ENCODE measurements around the gene MFSD6. TPM values are rescaled to one million over a fixed set of nuclear protein-coding genes. Genes with fewer than 3 reads are reported as not detected.
"Not testable (repeated sequence)": the region's sequence is repeated elsewhere in the genome, so short reads cannot be mapped to it uniquely, and the experiment has no call there.

MFSD6 gene
- polyA plus RNA-seq, 1 donor from 2014 or later = 10.4 TPM

GRCh38 chr2:190457256-190457655 lies 49.1 kb downstream of the MFSD6 start:
- no peak overlapping the region for H3K27ac Mint-ChIP-seq
- peaks cover 11 to 34% (median 33%) of the 10 kb centered on the region in 3 donors for H3K4me1 Mint-ChIP-seq
- H3K9me3 Mint-ChIP-seq = no peaks in the 10 kb centered on the region
- no peaks in the 10 kb centered on the region for H3K27me3 Mint-ChIP-seq
- H3K36me3 Mint-ChIP-seq = peaks cover 6% of the 10 kb centered on the region
- no peak overlapping the region for H3K4me3 Mint-ChIP-seq

- no peaks in the 10 kb centered on the region for H3K27me3 Mint-ChIP-seq
- H3K4me3 Mint-ChIP-seq = peak overlapping the region in 1 of 4 donors; percentile 65
- peaks cover 11 to 36% (median 32%) of the 10 kb centered on the region in 3 donors for H3K4me1 Mint-ChIP-seq
- H3K9me3 Mint-ChIP-seq = no peaks in the 10 kb centered on the region
- peak overlapping the region in 1 of 3 donors; percentile 44 for H3K27ac Mint-ChIP-seq
- H3K36me3 Mint-ChIP-seq = peaks cover 6% of the 10 kb centered on the region
Measured at GRCh38 chr2:190458352-190459107, 50.4 kb downstream of the MFSD6 start.

- H3K36me3 Mint-ChIP-seq = peaks cover 6% of the 10 kb centered on the region
Measured at GRCh38 chr2:190459881-190460280, 51.7 kb downstream of the MFSD6 start.

GRCh38 chr2:190460487-190460886 lies 52.3 kb downstream of the MFSD6 start:
- Mint-ChIP-seq H3K27me3 (no peaks in the 10 kb centered on the region), H3K4me3 (no peak overlapping the region), H3K4me1 (peaks cover 18 to 47% (median 36%) of the 10 kb centered on the region in 3 donors), H3K36me3 (peaks cover 6% of the 10 kb centered on the region), H3K27ac (peak overlapping the region in 1 of 3 donors; percentile 13), H3K9me3 (no peaks in the 10 kb centered on the region)

More at GRCh38 chr2:190459881-190460280, 51.7 kb downstream of the MFSD6 start:
- Mint-ChIP-seq H3K4me3 (no peak overlapping the region), H3K4me1 (peaks cover 16 to 45% (median 35%) of the 10 kb centered on the region in 3 donors), H3K27ac (no peak overlapping the region), H3K27me3 (no peaks in the 10 kb centered on the region), H3K9me3 (no peaks in the 10 kb centered on the region)

GRCh38 chr2:190462181-190462580 lies 54.0 kb downstream of the MFSD6 start:
- Mint-ChIP-seq H3K4me1 (peaks cover 24 to 55% (median 47%) of the 10 kb centered on the region in 3 donors), H3K27ac (no peak overlapping the region), H3K4me3 (no peak overlapping the region), H3K9me3 (no peaks in the 10 kb centered on the region), H3K27me3 (no peaks in the 10 kb centered on the region), H3K36me3 (peaks cover 3% of the 10 kb centered on the region)

GRCh38 chr2:190462611-190463010 lies 54.5 kb downstream of the MFSD6 start:
- Mint-ChIP-seq H3K9me3 (no peaks in the 10 kb centered on the region), H3K27ac (no peak overlapping the region), H3K27me3 (no peaks in the 10 kb centered on the region), H3K36me3 (peaks cover 3% of the 10 kb centered on the region), H3K4me3 (no peak overlapping the region), H3K4me1 (peaks cover 27 to 58% (median 49%) of the 10 kb centered on the region in 3 donors)

- peak overlapping the region in 1 of 3 donors; percentile 79 for H3K27ac Mint-ChIP-seq
Measured at GRCh38 chr2:190465060-190465459, 56.9 kb downstream of the MFSD6 start.

GRCh38 chr2:190466819-190467446 lies 58.8 kb downstream of the MFSD6 start:
- Mint-ChIP-seq H3K9me3 (no peaks in the 10 kb centered on the region), H3K27me3 (no peaks in the 10 kb centered on the region), H3K36me3 (peaks cover 6% of the 10 kb centered on the region), H3K4me3 (peak overlapping the region in 1 of 4 donors; percentile 53), H3K4me1 (peaks cover 37 to 57% (median 57%) of the 10 kb centered on the region in 3 donors), H3K27ac (peak overlapping the region in 1 of 3 donors; percentile 61)

More at GRCh38 chr2:190465060-190465459, 56.9 kb downstream of the MFSD6 start:
- H3K36me3 Mint-ChIP-seq = peaks cover 6% of the 10 kb centered on the region
- no peaks in the 10 kb centered on the region for H3K27me3 Mint-ChIP-seq
- no peaks in the 10 kb centered on the region for H3K9me3 Mint-ChIP-seq
- peak overlapping the region in 1 of 4 donors; percentile 81 for H3K4me3 Mint-ChIP-seq
- peaks cover 41 to 68% (median 61%) of the 10 kb centered on the region in 3 donors for H3K4me1 Mint-ChIP-seq

- H3K36me3 Mint-ChIP-seq = peaks cover 8% of the 10 kb centered on the region
- peak overlapping the region in 1 of 4 donors; percentile 20 for H3K4me3 Mint-ChIP-seq
- H3K4me1 Mint-ChIP-seq = peaks cover 40 to 55% (median 53%) of the 10 kb centered on the region in 3 donors
- H3K9me3 Mint-ChIP-seq = no peaks in the 10 kb centered on the region
- peak overlapping the region in 1 of 3 donors; percentile 27 for H3K27ac Mint-ChIP-seq
- no peaks in the 10 kb centered on the region for H3K27me3 Mint-ChIP-seq
Measured at GRCh38 chr2:190467575-190468083, 59.5 kb downstream of the MFSD6 start.

GRCh38 chr2:190468354-190468753 lies 60.2 kb downstream of the MFSD6 start:
- peaks cover 12% of the 10 kb centered on the region for H3K36me3 Mint-ChIP-seq
- peak overlapping the region in 1 of 3 donors; percentile 67 for H3K27ac Mint-ChIP-seq
- H3K27me3 Mint-ChIP-seq, H3K9me3 Mint-ChIP-seq: not testable (repeated sequence)
- peaks cover 40 to 51% (median 49%) of the 10 kb centered on the region in 3 donors for H3K4me1 Mint-ChIP-seq
- H3K4me3 Mint-ChIP-seq = peak overlapping the region in 2 of 4 donors; percentile 3 to 74

GRCh38 chr2:190468814-190469569 lies 60.8 kb downstream of the MFSD6 start:
- H3K36me3 Mint-ChIP-seq = peaks cover 17% of the 10 kb centered on the region
- no peaks in the 10 kb centered on the region for H3K27me3 Mint-ChIP-seq
- peaks cover 40 to 49% (median 48%) of the 10 kb centered on the region in 3 donors for H3K4me1 Mint-ChIP-seq
- H3K9me3 Mint-ChIP-seq = no peaks in the 10 kb centered on the region
- peak overlapping the region in 1 of 3 donors; percentile 8 for H3K27ac Mint-ChIP-seq
- peak overlapping the region in 1 of 4 donors; percentile 74 for H3K4me3 Mint-ChIP-seq

- H3K36me3 Mint-ChIP-seq = peaks cover 17% of the 10 kb centered on the region
- peaks cover 35 to 41% (median 41%) of the 10 kb centered on the region in 3 donors for H3K4me1 Mint-ChIP-seq
- no peak overlapping the region for H3K4me3 Mint-ChIP-seq
- no peaks in the 10 kb centered on the region for H3K9me3 Mint-ChIP-seq
- H3K27ac Mint-ChIP-seq = no peak overlapping the region
- no peaks in the 10 kb centered on the region for H3K27me3 Mint-ChIP-seq
Measured at GRCh38 chr2:190469771-190470170, 61.6 kb downstream of the MFSD6 start.

GRCh38 chr2:190470256-190470826 lies 62.2 kb downstream of the MFSD6 start:
- no peaks in the 10 kb centered on the region for H3K9me3 Mint-ChIP-seq
- no peaks in the 10 kb centered on the region for H3K27me3 Mint-ChIP-seq
- peak overlapping the region in 1 of 4 donors; percentile 26 for H3K4me3 Mint-ChIP-seq
- H3K27ac Mint-ChIP-seq = no peak overlapping the region
- peaks cover 17% of the 10 kb centered on the region for H3K36me3 Mint-ChIP-seq
- peaks cover 31 to 37% (median 36%) of the 10 kb centered on the region in 3 donors for H3K4me1 Mint-ChIP-seq

Measured in IgD-negative memory B cell (primary cell).